Liver (tissue), 9 donors: ENCODE data around the gene CAPZB. TPM values are rescaled to one million over a fixed set of nuclear protein-coding genes. Genes with fewer than 3 reads are reported as not detected.

Experiments used
- DNase-seq: peaks from one replicate; pipeline ENCODE4 v3.0.0-alpha.2; 2017; ENCODE audit warnings: low spot score
- H3K27ac ChIP-seq, 2 donors: one replicate each; pipeline ENCODE4 v1.7.0; 2013; ENCODE audit warnings: inconsistent platforms in 2 of 2, low read length in 2 of 2, control low read depth in 1 of 2, low read depth in 1 of 2, mild to moderate bottlenecking in 1 of 2
- H3K27me3 ChIP-seq, 4 donors: one replicate each; pipeline versions ENCODE4 v1.6.1 to v1.7.0; 2013; ENCODE audit warnings: low read length in 3 of 4, inconsistent platforms in 1 of 4, mild to moderate bottlenecking in 1 of 4, moderate library complexity in 1 of 4; ENCODE audit not compliant: control insufficient read depth in 4 of 4, insufficient read depth in 4 of 4
- H3K36me3 ChIP-seq, 4 donors: one replicate each; pipeline versions ENCODE4 v1.6.1 to v1.7.0; 2013; ENCODE audit warnings: low read length in 3 of 4, mild to moderate bottlenecking in 3 of 4, low read depth in 1 of 4, moderate library complexity in 1 of 4; ENCODE audit not compliant: control insufficient read depth in 4 of 4, insufficient read depth in 3 of 4
- H3K4me1 ChIP-seq, 4 donors: one replicate each; pipeline versions ENCODE4 v1.6.1 to v1.7.0; 2013; ENCODE audit warnings: low read length in 3 of 4, mild to moderate bottlenecking in 3 of 4, moderate library complexity in 1 of 4; ENCODE audit not compliant: control insufficient read depth in 4 of 4, insufficient read depth in 4 of 4
- H3K4me3 ChIP-seq, 3 donors: one replicate each; pipeline versions ENCODE4 v1.6.1 to v1.7.0; 2013; ENCODE audit warnings: low read length in 3 of 3, control low read depth in 1 of 3, low read depth in 1 of 3, mild to moderate bottlenecking in 1 of 3
- H3K9ac ChIP-seq, 2 donors: one replicate each; pipeline ENCODE4 v1.7.0; 2013; ENCODE audit warnings: low read length in 2 of 2, mild to moderate bottlenecking in 2 of 2, moderate library complexity in 2 of 2, control low read depth in 1 of 2, low read depth in 1 of 2
- H3K9me3 ChIP-seq, 4 donors: one replicate each; pipeline versions ENCODE4 v1.6.1 to v1.7.0; 2013; ENCODE audit warnings: low read length in 3 of 4; ENCODE audit not compliant: control insufficient read depth in 4 of 4
- ATF3 ChIP-seq: IDR thresholded peaks from 2 replicates; pipeline ENCODE4 v1.6.1; 2016; ENCODE audit warnings: antibody characterized with exemption
- EGR1 ChIP-seq, 2 donors: IDR thresholded peaks; 2 replicates each; pipeline ENCODE4 v1.6.1; 2016 to 2018; ENCODE audit warnings: antibody characterized with exemption in 2 of 2, low read depth in 2 of 2
- FOXA1 ChIP-seq: IDR thresholded peaks from 2 replicates; pipeline ENCODE4 v1.6.1; 2016; ENCODE audit warnings: antibody characterized with exemption
- FOXA2 ChIP-seq: IDR thresholded peaks from 2 replicates; pipeline ENCODE4 v1.6.1; 2016; ENCODE audit warnings: antibody characterized with exemption
- GABPA ChIP-seq, 2 donors: IDR thresholded peaks in 1 of 2; conservative IDR thresholded peaks in 1 of 2; 2 replicates each; pipeline ENCODE4 v1.6.1; 2016; ENCODE audit warnings: antibody characterized with exemption in 2 of 2, mild to moderate bottlenecking in 1 of 2, moderate library complexity in 1 of 2
- HNF4A ChIP-seq, 2 donors: conservative IDR thresholded peaks; 2 replicates each; pipeline ENCODE4 v1.6.1; 2016; ENCODE audit warnings: antibody characterized with exemption in 2 of 2, mild to moderate bottlenecking in 2 of 2
- JUND ChIP-seq, 2 donors: IDR thresholded peaks; 2 replicates each; pipeline ENCODE4 v1.6.1; 2016; ENCODE audit warnings: antibody characterized with exemption in 2 of 2
- NR2F2 ChIP-seq: IDR thresholded peaks from 2 replicates; pipeline ENCODE4 v1.6.1; 2016; ENCODE audit warnings: antibody characterized with exemption
- RAD21 ChIP-seq, 2 donors: IDR thresholded peaks; 2 replicates each; pipeline ENCODE4 v1.6.1; 2016; ENCODE audit warnings: antibody characterized with exemption in 2 of 2, mild to moderate bottlenecking in 2 of 2
- RXRA ChIP-seq, 2 donors: IDR thresholded peaks; 2 replicates each; pipeline ENCODE4 v1.6.1; 2017 to 2018; ENCODE audit warnings: antibody characterized with exemption in 2 of 2, mild to moderate bottlenecking in 1 of 2
- TAF1 ChIP-seq: conservative IDR thresholded peaks from 2 replicates; pipeline ENCODE4 v1.6.1; 2016; ENCODE audit warnings: antibody characterized with exemption, mild to moderate bottlenecking
- YY1 ChIP-seq: IDR thresholded peaks from 2 replicates; pipeline ENCODE4 v1.6.1; 2016; ENCODE audit warnings: antibody characterized with exemption, mild to moderate bottlenecking
- ZBTB33 ChIP-seq: IDR thresholded peaks from 2 replicates; pipeline ENCODE4 v1.6.1; 2016; ENCODE audit warnings: antibody characterized with exemption
- WGBS: extraction: QIAGEN DNeasy Blood & Tissue Kit; methylation state at CpG from one replicate; pipeline ENCODE4 v1.1.7; 2013; 5-methylcytosine and 5-hydroxymethylcytosine counted together
- polyA plus RNA-seq, 2 donors: library from polyadenylated mRNA; stranded (reverse) in 1 of 2; unstranded in 1 of 2; fragments of 200-250 nt in 1 of 2; fragments of >200 nt in 1 of 2; fragmentation: Nextera tagmentation in 1 of 2; extraction: Ambion mirVana in 1 of 2; gene quantifications; one replicate each; pipeline versions ENCODE4 v1.2.1 to v1.2.3, GENCODE V29; 2013 to 2015
- total RNA-seq, 2 donors: library from RNA; depleted of rRNA; stranded (reverse); fragments of >200 nt; gene quantifications; one replicate each; pipeline ENCODE4 v1.2.3, GENCODE V29; 2014
- TF ChIP-seq, protein P1 (sequence below): IDR thresholded peaks from 2 replicates; pipeline ENCODE4 v1.6.1; 2016; ENCODE audit warnings: antibody characterized with exemption, mild to moderate bottlenecking
- TF ChIP-seq, protein P2 (sequence below): IDR thresholded peaks from 2 replicates; pipeline ENCODE4 v1.6.1; 2016; ENCODE audit warnings: antibody characterized with exemption
- donor health status: healthy.
- donor health status: healthy.
- donor health status: healthy.
- donor health status: healthy.
- donor health status: healthy.

The CAPZB gene
- total and polyA plus RNA-seq, 4 donors, result 38.3 to 98.9 (median 51.1) TPM

DNA sequence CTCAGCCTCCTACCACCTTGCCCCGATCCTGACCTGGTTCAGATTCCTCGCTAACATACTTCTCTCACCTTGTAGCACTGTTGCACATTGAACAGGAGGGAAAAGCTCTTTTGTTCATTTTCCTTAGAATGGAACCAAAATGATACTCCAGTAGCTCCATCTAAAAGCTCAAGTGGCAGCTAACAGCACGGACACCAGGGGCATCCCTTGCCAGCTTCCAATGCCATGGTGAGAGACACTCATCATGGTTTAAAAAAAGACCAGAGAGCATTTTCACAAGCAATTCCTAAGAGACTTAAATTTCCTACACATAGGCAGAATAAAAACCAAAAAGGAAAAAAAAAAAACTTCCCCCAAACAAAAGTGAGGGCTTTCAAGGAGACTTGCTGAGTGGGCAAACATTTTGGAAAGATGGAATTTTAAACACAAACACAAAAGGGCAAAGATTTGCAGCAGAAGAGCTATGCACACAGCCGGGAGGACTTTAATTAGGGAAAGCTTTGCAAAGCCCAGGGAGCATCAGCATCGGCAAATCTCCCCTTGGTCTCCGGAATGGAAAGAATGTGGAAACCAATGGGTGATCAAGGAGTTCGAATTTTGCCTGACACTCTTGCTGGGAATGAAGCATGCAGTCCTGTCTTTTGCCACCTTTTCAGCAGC lies 84.3 kb downstream of the CAPZB start:
- H3K9me3 ChIP-seq, result no peaks in the 10 kb centered on the region
- H3K4me3 ChIP-seq, result no peak overlapping the region
- no peak overlapping the region for H3K27ac ChIP-seq
- peaks cover 0 to 12% (median under 1%) of the 10 kb centered on the region in 4 donors for H3K4me1 ChIP-seq
- peaks cover 0 to 3% (median 1%) of the 10 kb centered on the region in 4 donors for H3K36me3 ChIP-seq
- H3K27me3 ChIP-seq, result no peaks in the 10 kb centered on the region
- WGBS, result 83% methylated on average over 7 of the region's 7 CpGs
- no peak for DNase-seq
- no peak overlapping the region for H3K9ac ChIP-seq
- no peak for TF ChIP-seq HNF4A (conservative IDR thresholded peaks at IDR 0.05)

GRCh38 chr1:19400192-19400611 lies 85.1 kb downstream of the CAPZB start:
- DNase-seq, result no peak
- Histone ChIP-seq H3K4me3 (no peak overlapping the region), H3K9me3 (no peaks in the 10 kb centered on the region), H3K4me1 (peaks cover 0 to 12% (median under 1%) of the 10 kb centered on the region in 4 donors), H3K9ac (no peak overlapping the region), H3K27me3 (no peaks in the 10 kb centered on the region), H3K27ac (no peak overlapping the region), H3K36me3 (peaks cover 0 to 3% (median 1%) of the 10 kb centered on the region in 4 donors)
- 96% methylated on average over 11 of the region's 11 CpGs for WGBS
- TF ChIP-seq TAF1, result no peak
- TF ChIP-seq ATF3, result no peak
- TF ChIP-seq JUND (IDR thresholded peaks at IDR 0.05), result no peak
- TF ChIP-seq, protein P1, sequence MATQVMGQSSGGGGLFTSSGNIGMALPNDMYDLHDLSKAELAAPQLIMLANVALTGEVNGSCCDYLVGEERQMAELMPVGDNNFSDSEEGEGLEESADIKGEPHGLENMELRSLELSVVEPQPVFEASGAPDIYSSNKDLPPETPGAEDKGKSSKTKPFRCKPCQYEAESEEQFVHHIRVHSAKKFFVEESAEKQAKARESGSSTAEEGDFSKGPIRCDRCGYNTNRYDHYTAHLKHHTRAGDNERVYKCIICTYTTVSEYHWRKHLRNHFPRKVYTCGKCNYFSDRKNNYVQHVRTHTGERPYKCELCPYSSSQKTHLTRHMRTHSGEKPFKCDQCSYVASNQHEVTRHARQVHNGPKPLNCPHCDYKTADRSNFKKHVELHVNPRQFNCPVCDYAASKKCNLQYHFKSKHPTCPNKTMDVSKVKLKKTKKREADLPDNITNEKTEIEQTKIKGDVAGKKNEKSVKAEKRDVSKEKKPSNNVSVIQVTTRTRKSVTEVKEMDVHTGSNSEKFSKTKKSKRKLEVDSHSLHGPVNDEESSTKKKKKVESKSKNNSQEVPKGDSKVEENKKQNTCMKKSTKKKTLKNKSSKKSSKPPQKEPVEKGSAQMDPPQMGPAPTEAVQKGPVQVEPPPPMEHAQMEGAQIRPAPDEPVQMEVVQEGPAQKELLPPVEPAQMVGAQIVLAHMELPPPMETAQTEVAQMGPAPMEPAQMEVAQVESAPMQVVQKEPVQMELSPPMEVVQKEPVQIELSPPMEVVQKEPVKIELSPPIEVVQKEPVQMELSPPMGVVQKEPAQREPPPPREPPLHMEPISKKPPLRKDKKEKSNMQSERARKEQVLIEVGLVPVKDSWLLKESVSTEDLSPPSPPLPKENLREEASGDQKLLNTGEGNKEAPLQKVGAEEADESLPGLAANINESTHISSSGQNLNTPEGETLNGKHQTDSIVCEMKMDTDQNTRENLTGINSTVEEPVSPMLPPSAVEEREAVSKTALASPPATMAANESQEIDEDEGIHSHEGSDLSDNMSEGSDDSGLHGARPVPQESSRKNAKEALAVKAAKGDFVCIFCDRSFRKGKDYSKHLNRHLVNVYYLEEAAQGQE, result no peak
- TF ChIP-seq YY1, result no peak
- no peak for TF ChIP-seq NR2F2
- no peak for TF ChIP-seq EGR1 (IDR thresholded peaks at IDR 0.05; ENCODE audit: low read depth in 2 of 2)
- TF ChIP-seq FOXA1, result no peak
- no peak for TF ChIP-seq FOXA2
- no peak for TF ChIP-seq RXRA (IDR thresholded peaks at IDR 0.05)
- TF ChIP-seq HNF4A (conservative IDR thresholded peaks at IDR 0.05), result no peak
- TF ChIP-seq ZBTB33, result no peak

DNA sequence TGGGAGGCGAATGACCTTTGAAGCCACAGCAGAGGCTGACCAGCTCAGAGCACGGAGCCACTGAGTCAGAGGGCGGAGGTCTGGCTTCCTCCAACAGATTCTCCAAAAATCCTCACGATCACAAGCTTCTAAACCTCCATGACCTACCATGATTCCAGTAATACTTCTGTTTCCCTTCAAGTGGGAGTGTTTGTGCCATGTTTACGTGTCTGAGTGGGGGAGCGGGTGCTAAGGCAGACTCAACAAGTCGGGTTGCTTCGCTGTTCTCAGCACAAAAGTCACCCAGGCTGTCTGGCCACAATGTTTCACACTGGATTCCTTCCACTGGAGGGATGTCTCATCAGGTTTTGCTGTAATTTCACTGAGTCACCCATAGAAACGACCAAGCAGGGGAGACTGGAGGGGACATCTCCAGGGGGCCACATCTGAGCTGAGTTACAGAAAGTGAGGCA lies 87.0 kb downstream of the CAPZB start:
- H3K4me1 ChIP-seq, result peaks cover 0 to 12% (median under 1%) of the 10 kb centered on the region in 4 donors
- no peak overlapping the region for H3K4me3 ChIP-seq
- no peak overlapping the region for H3K27ac ChIP-seq
- no peaks in the 10 kb centered on the region for H3K9me3 ChIP-seq
- H3K9ac ChIP-seq, result no peak overlapping the region
- WGBS, result 87% methylated on average over 9 of the region's 9 CpGs
- DNase-seq, result no peak
- H3K27me3 ChIP-seq, result no peaks in the 10 kb centered on the region
- no peak for TF ChIP-seq RAD21 (IDR thresholded peaks at IDR 0.05)
- TF ChIP-seq GABPA (IDR thresholded peaks at IDR 0.05 in 1 of 2, conservative IDR thresholded peaks at IDR 0.05 in 1 of 2), result no peak
- TF ChIP-seq, protein P2, sequence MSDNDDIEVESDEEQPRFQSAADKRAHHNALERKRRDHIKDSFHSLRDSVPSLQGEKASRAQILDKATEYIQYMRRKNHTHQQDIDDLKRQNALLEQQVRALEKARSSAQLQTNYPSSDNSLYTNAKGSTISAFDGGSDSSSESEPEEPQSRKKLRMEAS, result no peak
- TF ChIP-seq EGR1 (IDR thresholded peaks at IDR 0.05; ENCODE audit: low read depth in 2 of 2), result no peak
- peaks cover 0 to 3% (median under 1%) of the 10 kb centered on the region in 4 donors for H3K36me3 ChIP-seq
